CD4-positive, alpha-beta T cell treated with Interleukin-15 for 4 hours (primary cell): Measurements from ENCODE around the gene DSCAM.

Source experiments
- DNase-seq: peaks from one replicate; pipeline ENCODE4 v3.0.0-alpha.2; 2020; ENCODE audit warnings: low spot score

The DSCAM gene

DNA sequence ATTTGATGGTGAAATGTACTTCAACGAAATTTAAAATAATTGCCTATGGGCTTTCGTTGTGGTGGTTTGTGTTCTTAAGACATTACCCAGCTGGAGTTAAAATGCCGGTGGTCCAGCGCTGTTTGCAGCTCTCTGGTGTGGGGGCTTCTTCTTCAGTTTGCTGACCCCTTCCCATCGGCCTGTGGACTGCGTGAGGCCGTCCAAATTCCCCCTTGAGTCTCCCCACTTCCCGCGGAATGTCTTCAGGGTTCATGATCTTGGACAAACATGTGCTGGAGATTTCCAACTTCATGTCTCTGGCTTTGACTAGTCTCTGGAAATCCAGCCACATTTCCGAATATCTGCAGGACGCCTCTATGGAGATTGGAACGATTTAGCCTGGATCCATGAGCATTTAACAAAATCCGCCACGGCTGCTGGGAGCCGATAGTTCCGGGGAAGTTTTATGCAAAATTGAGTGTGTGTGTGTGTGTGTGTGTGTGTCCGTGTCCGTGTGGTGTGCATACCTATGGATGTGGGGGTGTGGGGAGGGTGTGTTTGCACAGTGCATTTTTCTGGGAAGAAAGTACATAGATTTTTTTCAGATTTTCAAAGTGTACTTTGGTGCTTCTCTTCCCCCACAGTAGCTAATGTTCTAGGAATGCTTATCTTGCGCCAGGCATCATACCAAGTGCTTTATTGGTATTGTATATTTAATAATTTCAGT is 862.5 kb downstream of the DSCAM start:
- DNase-seq, result no peak

DNA sequence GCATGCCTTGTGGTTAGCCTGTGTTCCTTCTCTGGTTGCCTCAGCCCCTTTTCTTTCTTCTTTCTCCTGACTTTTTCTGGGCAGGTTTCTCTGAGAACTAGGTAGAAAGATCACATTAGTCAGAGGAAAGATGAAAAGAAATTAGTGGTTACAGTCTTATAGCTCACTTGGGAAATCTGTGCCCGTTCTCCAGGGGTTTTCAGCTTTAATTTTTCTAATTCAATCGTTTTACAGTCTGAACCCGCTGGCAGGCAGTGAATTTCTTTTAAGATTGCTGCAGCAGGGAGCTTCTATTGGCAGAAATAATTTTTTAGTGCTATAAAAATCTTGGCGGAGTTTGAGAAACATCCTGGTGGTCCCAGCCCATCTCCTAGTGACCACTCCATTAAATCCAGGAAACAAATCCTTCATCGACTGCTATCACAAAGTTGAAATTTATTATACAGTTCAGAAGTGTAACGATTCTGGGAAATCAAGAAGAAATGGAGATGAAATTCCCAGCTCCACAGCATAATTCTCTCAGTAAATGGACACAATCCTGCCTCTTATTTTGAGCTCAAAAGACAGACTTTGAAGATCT is 866.6 kb downstream of the DSCAM start:
- DNase-seq, result no peak

DNA sequence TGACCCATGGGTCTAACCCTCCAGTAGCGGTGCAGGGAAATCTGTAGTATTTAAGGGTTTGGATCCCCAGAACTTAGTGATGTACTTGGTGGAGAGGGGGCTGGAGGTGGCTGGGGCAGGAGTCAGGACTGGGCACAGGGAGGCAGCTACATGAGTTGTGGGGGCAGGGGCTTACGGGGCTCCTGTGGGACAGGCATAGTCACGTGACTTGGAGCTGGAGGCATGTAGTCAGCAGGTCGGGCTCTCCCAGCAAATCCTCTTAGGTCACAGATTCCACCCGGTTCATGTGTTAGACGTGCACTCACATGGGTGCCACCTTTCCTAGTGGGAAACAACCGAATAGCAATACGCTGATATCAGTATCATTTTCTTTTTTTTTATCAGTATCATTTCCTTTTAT is 867.6 kb downstream of the DSCAM start:
- no peak for DNase-seq

DNA sequence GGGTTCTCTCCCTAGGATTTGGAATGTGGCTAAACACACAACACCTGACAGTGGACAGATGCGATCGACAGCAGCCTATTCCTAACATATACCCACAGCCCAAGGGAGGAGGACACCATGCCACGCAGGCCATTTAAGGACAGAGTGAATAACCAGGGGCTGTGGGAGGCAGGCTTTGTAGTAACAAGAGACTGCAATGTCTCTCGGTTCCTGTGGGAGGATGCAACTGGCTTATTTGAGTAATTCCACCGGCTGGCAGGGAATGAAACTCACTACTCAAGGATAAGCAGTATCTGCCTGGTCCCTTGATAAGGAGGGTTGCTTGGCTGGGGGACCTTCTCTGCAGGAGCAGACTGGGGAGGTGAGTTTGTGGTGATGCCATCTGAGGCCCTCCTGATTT is 870.2 kb downstream of the DSCAM start:
- DNase-seq, result no peak

DNA sequence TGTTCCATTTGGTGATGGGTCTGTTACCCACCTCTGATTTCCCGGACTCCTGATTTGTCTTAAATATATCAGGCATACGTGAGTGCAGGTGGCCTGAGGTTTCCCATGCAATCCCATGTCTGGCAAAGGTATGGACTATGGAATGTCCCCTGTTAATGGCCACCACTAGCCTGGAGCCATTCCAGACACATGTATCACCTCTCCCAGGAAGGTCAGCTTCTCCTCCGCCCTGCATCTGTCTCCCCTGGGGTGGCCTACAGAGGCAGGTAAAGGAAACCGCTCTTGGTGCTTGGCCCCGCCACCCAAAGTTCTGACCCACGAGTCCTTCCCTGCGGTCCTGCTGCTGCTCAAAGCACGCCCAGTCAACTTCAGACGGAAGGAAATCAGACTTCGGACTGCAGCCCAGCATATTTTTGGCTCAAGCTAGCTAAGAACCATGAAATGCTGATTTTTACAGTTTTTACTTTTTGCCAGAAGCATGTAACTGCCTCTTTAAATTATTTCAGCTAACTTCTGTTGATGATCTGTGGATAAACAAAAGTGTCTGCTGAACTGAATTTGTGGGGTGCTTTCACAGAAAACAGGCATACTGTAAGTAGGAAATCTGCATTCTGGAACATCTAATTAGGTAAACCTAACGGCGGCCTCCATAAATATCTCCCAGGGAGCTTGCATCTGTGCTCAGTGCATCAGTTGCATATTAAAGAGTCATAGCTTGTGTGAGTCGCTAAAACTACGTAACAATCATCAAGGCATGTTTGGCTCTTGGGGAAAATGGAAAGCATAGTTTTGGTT is 873.8 kb downstream of the DSCAM start:
- DNase-seq, result no peak

DNA sequence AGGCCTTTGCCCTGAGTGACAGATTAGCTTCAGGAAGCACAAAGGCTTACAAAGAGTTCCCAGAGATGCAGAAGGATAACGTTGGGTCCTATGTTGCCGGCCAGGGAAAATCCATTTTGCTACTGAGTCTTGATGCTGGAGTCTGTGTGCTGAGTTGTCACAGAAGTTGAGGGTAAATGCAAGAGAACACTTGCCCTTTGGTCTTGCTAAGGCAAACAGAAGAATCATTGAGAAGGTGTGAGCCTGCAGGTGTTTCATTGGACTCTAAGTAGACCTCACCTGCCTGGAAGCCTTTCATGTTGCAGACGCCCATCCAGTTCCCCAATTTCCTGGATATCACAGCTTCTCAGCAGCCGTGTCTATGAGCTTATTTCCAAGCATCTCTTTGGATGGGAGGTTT is 874.5 kb downstream of the DSCAM start:
- no peak for DNase-seq

DNA sequence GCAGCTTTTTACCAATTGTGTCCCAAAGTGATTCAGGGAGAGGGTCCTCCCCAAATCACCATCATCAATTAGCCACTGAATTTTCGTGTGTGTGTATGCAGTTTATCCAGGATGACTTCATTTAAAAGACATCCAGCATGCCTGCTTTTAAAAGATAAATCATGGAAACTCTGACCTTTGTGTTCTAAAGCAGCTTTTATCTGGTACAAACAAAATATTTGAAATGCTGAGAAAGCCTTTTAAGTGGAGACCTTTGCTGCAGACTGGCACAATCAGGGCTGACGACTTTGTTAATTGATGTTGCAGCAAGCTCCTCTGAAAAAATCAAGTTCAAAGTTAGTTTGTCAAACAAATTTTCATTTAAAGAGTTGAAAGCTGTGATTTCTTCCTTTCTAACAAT is 875.0 kb downstream of the DSCAM start:
- DNase-seq, result no peak

DNA sequence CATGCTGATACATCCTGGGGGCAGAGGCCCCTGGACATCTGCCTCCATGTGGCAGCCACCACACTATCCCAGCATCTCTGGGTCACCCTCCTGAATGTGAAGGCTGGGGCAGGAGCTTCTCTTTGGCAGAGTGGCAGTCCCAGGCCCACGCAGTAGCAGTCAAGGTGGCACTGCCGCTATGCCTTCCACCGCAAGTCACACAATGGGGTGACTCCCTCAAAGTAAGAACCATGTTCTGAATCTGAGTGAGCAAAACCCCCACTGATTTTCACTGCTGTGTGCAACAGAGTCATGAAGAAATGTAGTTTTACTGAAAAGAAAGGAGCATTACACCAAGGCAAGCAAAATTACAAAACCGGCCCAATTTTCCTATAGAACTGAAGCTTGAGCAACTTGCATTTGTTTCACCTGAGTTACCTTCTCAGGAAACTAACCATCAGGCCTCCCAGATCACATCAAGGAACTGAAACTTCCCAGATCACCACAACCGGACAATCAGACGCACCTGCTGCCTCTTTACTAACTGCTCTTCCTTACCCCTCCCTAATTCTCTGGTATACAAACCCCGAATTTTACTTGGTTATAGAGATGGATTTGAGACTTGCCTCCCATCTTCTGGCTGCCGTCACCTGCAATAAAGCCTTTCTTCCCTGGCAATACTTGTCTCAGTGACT is 877.1 kb downstream of the DSCAM start:
- no peak for DNase-seq

DNA sequence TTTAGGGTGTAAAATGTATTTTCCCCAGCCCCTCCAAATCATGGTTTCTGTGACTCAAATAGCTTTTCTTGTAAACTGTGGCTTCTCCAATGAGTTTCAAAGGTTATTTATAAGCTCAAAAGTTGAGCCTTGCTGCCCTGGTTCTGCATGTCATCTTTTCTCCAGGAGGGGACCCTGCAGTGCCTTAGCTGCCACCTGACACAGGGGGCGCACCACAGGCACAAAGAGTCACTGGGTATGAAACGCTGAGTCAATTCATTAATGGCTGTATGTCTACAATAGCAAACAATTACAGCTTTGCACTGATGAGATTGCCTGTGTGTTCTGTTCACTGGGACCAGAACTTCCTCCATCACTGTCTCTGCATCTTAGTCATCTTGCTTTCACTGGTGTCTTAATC is 878.9 kb downstream of the DSCAM start:
- DNase-seq, result no peak

DNA sequence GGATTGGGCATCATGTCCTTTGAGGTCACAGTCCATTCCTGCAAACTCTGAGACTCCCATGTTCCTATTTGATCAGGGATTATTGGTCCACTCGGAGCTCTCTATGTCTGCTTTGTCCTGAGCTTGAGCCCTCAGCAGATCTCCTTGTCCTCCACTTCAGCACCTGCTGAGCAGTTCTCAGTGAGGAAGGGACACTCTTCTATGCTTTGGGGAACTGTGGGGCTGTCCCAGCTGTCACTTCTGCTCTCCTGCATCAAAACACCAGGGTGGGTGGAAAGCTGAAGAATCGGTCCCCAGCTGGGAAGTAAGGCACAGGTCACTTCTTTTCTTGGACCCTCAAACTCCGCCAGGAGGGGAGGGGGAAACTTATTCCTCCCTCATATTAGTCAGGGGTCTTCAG is 880.2 kb downstream of the DSCAM start:
- DNase-seq, result no peak

DNA sequence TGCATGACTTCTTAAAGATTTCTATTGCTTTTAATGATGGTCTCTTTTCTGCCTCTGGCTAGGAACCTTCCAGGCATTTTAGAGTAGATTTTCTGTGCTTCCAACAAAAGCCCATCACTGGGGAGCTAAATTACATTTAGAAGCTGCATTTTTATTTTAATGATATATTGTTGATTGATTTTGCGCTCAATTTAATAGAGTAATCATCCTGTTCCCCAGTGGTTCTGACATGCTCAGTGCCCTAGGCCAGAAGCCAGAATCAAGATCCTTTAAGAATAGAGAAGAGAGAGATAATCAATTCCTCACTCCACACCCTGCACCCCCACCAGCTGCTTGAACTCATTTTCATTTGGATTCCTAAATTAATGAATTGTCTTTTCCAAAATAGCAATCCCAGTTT is 881.9 kb downstream of the DSCAM start:
- no peak for DNase-seq

DNA sequence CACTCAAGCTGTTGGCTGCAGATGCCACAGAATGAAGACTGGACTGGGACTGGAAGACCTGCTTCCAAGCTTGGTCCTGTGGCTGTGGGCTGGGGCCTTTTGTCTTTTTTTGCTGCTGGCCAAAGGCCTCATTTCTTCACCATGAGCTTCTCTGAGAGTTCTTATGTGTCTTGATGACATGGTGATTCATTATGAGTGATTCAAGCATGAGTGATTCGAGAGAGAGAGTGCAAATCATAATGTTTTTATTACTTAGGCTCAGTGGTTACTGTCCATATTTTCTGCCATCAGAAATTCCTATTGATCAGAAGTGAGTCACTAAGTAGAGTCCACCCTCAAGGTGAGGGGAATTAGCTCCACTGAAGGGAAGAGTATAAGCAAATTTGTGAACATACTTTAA is 885.7 kb downstream of the DSCAM start:
- no peak for DNase-seq
